HG03521 (cell line): Measurements from ENCODE around the gene PRKCB.
"Not testable (repeated sequence)": the region's sequence is repeated elsewhere in the genome, so short reads cannot be mapped to it uniquely, and the experiment has no call there.

Source experiments
- ATAC-seq: cut with Tn5 transposase; IDR thresholded peaks from one replicate; pipeline ENCODE4 v1.9.1; 2021; ENCODE audit warnings: mild to moderate bottlenecking, moderate library complexity; ENCODE audit not compliant: unreplicated experiment

PRKCB gene

GRCh38 chr16:23998771-23999170, 163.0 kb downstream of the PRKCB start:
- ATAC-seq: no peak

GRCh38 chr16:23999663-24000062, 163.9 kb downstream of the PRKCB start:
- no peak for ATAC-seq

- no peak for ATAC-seq
Observed at GRCh38 chr16:24001710-24002109, 165.9 kb downstream of the PRKCB start.

- no peak for ATAC-seq
Observed at GRCh38 chr16:24002619-24003018, 166.8 kb downstream of the PRKCB start.

GRCh38 chr16:24005577-24005976, 169.8 kb downstream of the PRKCB start:
- ATAC-seq: no peak

- ATAC-seq: no peak
Observed at GRCh38 chr16:24007391-24007790, 171.6 kb downstream of the PRKCB start.

GRCh38 chr16:24007934-24008333, 172.2 kb downstream of the PRKCB start:
- ATAC-seq: no peak

GRCh38 chr16:24009098-24009497, 173.3 kb downstream of the PRKCB start:
- ATAC-seq: no peak

GRCh38 chr16:24009955-24010354, 174.2 kb downstream of the PRKCB start:
- no peak for ATAC-seq

GRCh38 chr16:24010440-24011089, 174.8 kb downstream of the PRKCB start:
- ATAC-seq: no peak

GRCh38 chr16:24011237-24011636, 175.5 kb downstream of the PRKCB start:
- ATAC-seq: no peak

GRCh38 chr16:24013054-24013636, 177.4 kb downstream of the PRKCB start:
- no peak for ATAC-seq

GRCh38 chr16:24013864-24014645, 178.3 kb downstream of the PRKCB start:
- ATAC-seq: peak; percentile 93

- ATAC-seq: not testable (repeated sequence)
Observed at GRCh38 chr16:24014955-24015354, 179.2 kb downstream of the PRKCB start.

- no peak for ATAC-seq
Observed at GRCh38 chr16:24015923-24016322, 180.1 kb downstream of the PRKCB start.

GRCh38 chr16:24018485-24018884, 182.7 kb downstream of the PRKCB start:
- no peak for ATAC-seq

GRCh38 chr16:24022797-24023196, 187.0 kb downstream of the PRKCB start:
- no peak for ATAC-seq

GRCh38 chr16:24023621-24024020, 187.8 kb downstream of the PRKCB start:
- ATAC-seq: no peak

- no peak for ATAC-seq
Observed at GRCh38 chr16:24024971-24025370, 189.2 kb downstream of the PRKCB start.

GRCh38 chr16:24027466-24027865, 191.7 kb downstream of the PRKCB start:
- no peak for ATAC-seq

GRCh38 chr16:24029841-24030240, 194.1 kb downstream of the PRKCB start:
- not testable (repeated sequence) for ATAC-seq
